ENCODE measurements around the gene AGAP4. TPM values are rescaled to one million over a fixed set of nuclear protein-coding genes. Genes with fewer than 3 reads are reported as not detected.
"Not testable (repeated sequence)": the region's sequence is repeated elsewhere in the genome, so short reads cannot be mapped to it uniquely, and the experiment has no call there.

AGAP4 gene
- total RNA-seq, 1 experiment from 2014 or later: 20.4 TPM

DNA sequence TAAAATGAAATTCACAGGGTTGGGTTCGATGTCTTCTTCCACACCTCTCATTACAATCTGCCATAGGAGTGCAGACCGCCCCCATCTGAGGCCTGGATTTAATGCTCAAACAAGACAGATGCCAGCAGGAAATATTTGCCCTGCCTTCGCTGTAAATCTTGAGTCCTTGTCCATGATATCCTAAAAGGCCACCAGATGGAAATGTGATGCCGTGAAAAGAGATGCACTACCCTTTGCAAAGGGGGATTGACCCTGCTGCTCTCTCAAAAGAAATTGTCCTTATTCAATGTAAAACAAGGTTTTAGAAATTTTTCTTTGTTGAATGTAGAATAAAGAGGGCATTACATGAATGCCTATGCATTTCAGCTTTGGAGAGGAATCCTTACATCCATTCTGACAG is 37.5 kb downstream of the AGAP4 start:
- no peak overlapping the region for H3K4me2 ChIP-seq (ENCODE audit: insufficient read depth, insufficient read length, low read length)
- no peak overlapping the region for H3K27ac ChIP-seq (ENCODE audit: insufficient read length, low read depth, low read length)
- H3K23ac ChIP-seq (ENCODE audit: insufficient read length, low read depth, low read length): no peak overlapping the region
- H2BK20ac ChIP-seq (ENCODE audit: low read depth, low read length, poor library complexity, severe bottlenecking): no peak overlapping the region
- no peak overlapping the region for H2BK12ac ChIP-seq (ENCODE audit: insufficient read length, low read depth, low read length)
- no peak for DNase-seq
- H2BK120ac ChIP-seq (ENCODE audit: low read depth, low read length, poor library complexity, severe bottlenecking): no peak overlapping the region
- TF ChIP-seq, protein P1, sequence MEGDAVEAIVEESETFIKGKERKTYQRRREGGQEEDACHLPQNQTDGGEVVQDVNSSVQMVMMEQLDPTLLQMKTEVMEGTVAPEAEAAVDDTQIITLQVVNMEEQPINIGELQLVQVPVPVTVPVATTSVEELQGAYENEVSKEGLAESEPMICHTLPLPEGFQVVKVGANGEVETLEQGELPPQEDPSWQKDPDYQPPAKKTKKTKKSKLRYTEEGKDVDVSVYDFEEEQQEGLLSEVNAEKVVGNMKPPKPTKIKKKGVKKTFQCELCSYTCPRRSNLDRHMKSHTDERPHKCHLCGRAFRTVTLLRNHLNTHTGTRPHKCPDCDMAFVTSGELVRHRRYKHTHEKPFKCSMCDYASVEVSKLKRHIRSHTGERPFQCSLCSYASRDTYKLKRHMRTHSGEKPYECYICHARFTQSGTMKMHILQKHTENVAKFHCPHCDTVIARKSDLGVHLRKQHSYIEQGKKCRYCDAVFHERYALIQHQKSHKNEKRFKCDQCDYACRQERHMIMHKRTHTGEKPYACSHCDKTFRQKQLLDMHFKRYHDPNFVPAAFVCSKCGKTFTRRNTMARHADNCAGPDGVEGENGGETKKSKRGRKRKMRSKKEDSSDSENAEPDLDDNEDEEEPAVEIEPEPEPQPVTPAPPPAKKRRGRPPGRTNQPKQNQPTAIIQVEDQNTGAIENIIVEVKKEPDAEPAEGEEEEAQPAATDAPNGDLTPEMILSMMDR (conservative IDR thresholded peaks at IDR 0.05): peak; percentile 44; the same call in 2 of the 3 replicates
- no peaks in the 10 kb centered on the region for H3K4me1 ChIP-seq (ENCODE audit: insufficient read depth, low read length)
- no peaks in the 10 kb centered on the region for H3K79me1 ChIP-seq (ENCODE audit: insufficient read depth, low read depth, low read length, poor library complexity, severe bottlenecking)
- H3K56ac ChIP-seq (ENCODE audit: insufficient read length, low read depth, low read length): no peak overlapping the region
- H3K23me2 ChIP-seq (ENCODE audit: insufficient read length, low read depth, low read length, poor library complexity, severe bottlenecking): no peaks in the 10 kb centered on the region
- no peak overlapping the region for H3K9ac ChIP-seq (ENCODE audit: extremely low read depth, insufficient read length, low read length)
- no peaks in the 10 kb centered on the region for H3K9me3 ChIP-seq (ENCODE audit: control insufficient read depth, low read depth, low read length)
- no CpG with 5 or more reads among the region's 4 CpGs for WGBS (ENCODE audit: extremely low coverage, insufficient read length, low lambda C conversion rate)
- H3K4me3 Mint-ChIP-seq: no peak overlapping the region
- H4K91ac ChIP-seq (ENCODE audit: insufficient read length, low read depth, low read length): no peak overlapping the region
- no peaks in the 10 kb centered on the region for H4K20me1 ChIP-seq (ENCODE audit: control insufficient read depth, insufficient read depth, insufficient read length)
- no peak overlapping the region for H3K4ac ChIP-seq (ENCODE audit: low read depth, low read length)
- no peak overlapping the region for H2AFZ ChIP-seq (ENCODE audit: low read length)
- H2BK5ac ChIP-seq (ENCODE audit: insufficient read length, low read length): no peak overlapping the region
- no peaks in the 10 kb centered on the region for H3K27me3 Mint-ChIP-seq (ENCODE audit: low read depth)
- no peak overlapping the region for H3K14ac ChIP-seq (ENCODE audit: insufficient read depth, low read length)
- no peak overlapping the region for H3K18ac ChIP-seq (ENCODE audit: insufficient read length, low read depth, low read length)
- no peaks in the 10 kb centered on the region for H3K79me2 ChIP-seq (ENCODE audit: insufficient read depth, low read length)
- no peak overlapping the region for H2BK15ac ChIP-seq (ENCODE audit: low read depth, low read length)
- H2AK5ac ChIP-seq (ENCODE audit: insufficient read length, low read length): no peak overlapping the region
- no peaks in the 10 kb centered on the region for H3K36me3 Mint-ChIP-seq (ENCODE audit: insufficient read depth in 1 of 3, low read depth in 3 of 3)
- no peak overlapping the region for H4K5ac ChIP-seq (ENCODE audit: insufficient read length, low read depth, low read length)
- H3K27me3 ChIP-seq (ENCODE audit: insufficient read depth, low read length): no peaks in the 10 kb centered on the region
- no peak overlapping the region for H3T11ph ChIP-seq (ENCODE audit: low read length)
- H4K8ac ChIP-seq (replicated peaks; ENCODE audit: insufficient read length, low read depth, low read length): no peak overlapping the region
- H3K4me1 Mint-ChIP-seq: peaks cover 4 to 8% of the 10 kb centered on the region in 2 experiments; a peak in 2 of 4 replicates
- H3K27ac Mint-ChIP-seq: no peak overlapping the region
- H3K9me3 Mint-ChIP-seq: no peaks in the 10 kb centered on the region

DNA sequence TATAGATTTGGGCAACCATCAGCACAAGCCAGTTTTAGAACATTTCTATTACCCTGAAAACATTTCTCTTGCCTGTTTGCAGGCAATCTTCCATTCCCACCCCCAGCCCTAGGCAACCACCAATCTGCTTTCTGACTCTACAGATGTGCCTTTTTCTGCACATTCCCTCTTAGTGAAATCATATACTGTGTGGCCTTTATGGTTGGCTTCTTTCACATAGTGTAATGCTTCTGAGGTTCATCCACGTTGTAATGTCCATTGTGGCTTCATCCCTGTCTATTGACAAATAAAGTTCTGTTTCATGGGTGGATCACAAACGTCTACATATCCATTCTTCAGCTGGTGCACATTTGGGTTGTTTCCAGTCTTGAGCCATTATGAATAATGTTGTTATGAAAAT is 42.3 kb downstream of the AGAP4 start:
- not testable (repeated sequence) for H3K4me3 Mint-ChIP-seq; H3K27ac ChIP-seq (ENCODE audit: insufficient read length, low read depth, low read length); H2BK12ac ChIP-seq (ENCODE audit: insufficient read length, low read depth, low read length); H4K91ac ChIP-seq (ENCODE audit: insufficient read length, low read depth, low read length); H3K9me3 ChIP-seq (ENCODE audit: control insufficient read depth, low read depth, low read length); H3K27ac Mint-ChIP-seq; H3K4ac ChIP-seq (ENCODE audit: low read depth, low read length); H2BK20ac ChIP-seq (ENCODE audit: low read depth, low read length, poor library complexity, severe bottlenecking); H3K14ac ChIP-seq (ENCODE audit: insufficient read depth, low read length); H3K27me3 Mint-ChIP-seq (ENCODE audit: low read depth); H2BK15ac ChIP-seq (ENCODE audit: low read depth, low read length); H4K5ac ChIP-seq (ENCODE audit: insufficient read length, low read depth, low read length); H4K8ac ChIP-seq (replicated peaks; ENCODE audit: insufficient read length, low read depth, low read length); H3K18ac ChIP-seq (ENCODE audit: insufficient read length, low read depth, low read length); H2BK5ac ChIP-seq (ENCODE audit: insufficient read length, low read length); H3K79me2 ChIP-seq (ENCODE audit: insufficient read depth, low read length); H3K36me3 Mint-ChIP-seq (ENCODE audit: insufficient read depth in 1 of 3, low read depth in 3 of 3); H3K79me1 ChIP-seq (ENCODE audit: insufficient read depth, low read depth, low read length, poor library complexity, severe bottlenecking); H3K4me1 Mint-ChIP-seq; H3K23me2 ChIP-seq (ENCODE audit: insufficient read length, low read depth, low read length, poor library complexity, severe bottlenecking); DNase-seq; H2BK120ac ChIP-seq (ENCODE audit: low read depth, low read length, poor library complexity, severe bottlenecking); H3K9me3 Mint-ChIP-seq; H3K27me3 ChIP-seq (ENCODE audit: insufficient read depth, low read length); H3K23ac ChIP-seq (ENCODE audit: insufficient read length, low read depth, low read length); H2AK5ac ChIP-seq (ENCODE audit: insufficient read length, low read length); H2AFZ ChIP-seq (ENCODE audit: low read length); H3T11ph ChIP-seq (ENCODE audit: low read length); H3K56ac ChIP-seq (ENCODE audit: insufficient read length, low read depth, low read length); H3K4me1 ChIP-seq (ENCODE audit: insufficient read depth, low read length); H3K9ac ChIP-seq (ENCODE audit: extremely low read depth, insufficient read length, low read length); H3K4me2 ChIP-seq (ENCODE audit: insufficient read depth, insufficient read length, low read length); H4K20me1 ChIP-seq (ENCODE audit: control insufficient read depth, insufficient read depth, insufficient read length)
- WGBS (ENCODE audit: extremely low coverage, insufficient read length, low lambda C conversion rate): no CpG with 5 or more reads among the region's 2 CpGs

All from H9 (cell line).